Subcutaneous abdominal adipose tissue (tissue), 5 donors: Measurements from ENCODE around the gene LRFN5.
"Not testable (repeated sequence)": the region's sequence is repeated elsewhere in the genome, so short reads cannot be mapped to it uniquely, and the experiment has no call there.

Source experiments
- H3K27ac ChIP-seq: one replicate; pipeline ENCODE4 v1.7.0; 2013; ENCODE audit warnings: low read depth, mild to moderate bottlenecking, inconsistent platforms, low read length, moderate library complexity
- H3K27me3 ChIP-seq, 5 donors: one replicate each; pipeline ENCODE4 v1.7.0; 2013; ENCODE audit warnings: low read length in 5 of 5, inconsistent platforms in 1 of 5; ENCODE audit not compliant: control insufficient read depth in 5 of 5, insufficient read depth in 4 of 5
- H3K36me3 ChIP-seq, 5 donors: one replicate each; pipeline ENCODE4 v1.7.0; 2013; ENCODE audit warnings: low read length in 5 of 5; ENCODE audit not compliant: control insufficient read depth in 5 of 5, insufficient read depth in 5 of 5
- H3K4me1 ChIP-seq, 5 donors: one replicate each; pipeline ENCODE4 v1.7.0; 2013; ENCODE audit warnings: low read length in 5 of 5, mild to moderate bottlenecking in 3 of 5, moderate library complexity in 1 of 5; ENCODE audit not compliant: control insufficient read depth in 5 of 5, insufficient read depth in 5 of 5
- H3K4me3 ChIP-seq, 5 donors: one replicate each; pipeline ENCODE4 v1.7.0; 2013; ENCODE audit warnings: low read length in 5 of 5, low read depth in 1 of 5
- H3K9ac ChIP-seq, 5 donors: one replicate each; pipeline ENCODE4 v1.7.0; 2013; ENCODE audit warnings: low read length in 5 of 5, mild to moderate bottlenecking in 4 of 5, moderate library complexity in 3 of 5
- H3K9me3 ChIP-seq, 5 donors: one replicate each; pipeline ENCODE4 v1.7.0; 2013; ENCODE audit warnings: low read length in 5 of 5; ENCODE audit not compliant: control insufficient read depth in 5 of 5
- donor health status: healthy.
- donor health status: healthy.
- donor health status: healthy.
- donor health status: healthy.
- donor health status: healthy.

The LRFN5 gene

DNA sequence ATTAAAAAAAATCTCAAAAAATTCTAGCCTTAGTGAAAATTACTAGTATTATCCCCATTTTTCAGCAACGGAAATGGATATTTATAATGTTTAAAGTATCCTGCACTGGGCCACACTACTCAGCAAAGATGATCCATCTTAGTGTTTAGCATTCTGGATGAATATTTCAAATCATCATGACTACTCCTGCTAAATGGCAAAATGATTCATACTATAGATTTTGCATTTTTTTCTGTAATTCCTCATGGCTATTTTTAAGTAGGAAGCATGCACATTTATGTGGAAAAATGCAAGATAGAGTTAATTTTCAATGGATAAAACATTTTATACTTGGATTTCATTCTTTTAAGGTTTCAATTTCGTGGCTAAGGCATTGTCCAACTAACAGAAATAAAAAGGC, 59.6 kb downstream of the LRFN5 start:
- H3K36me3 ChIP-seq = no peaks in the 10 kb centered on the region
- H3K27me3 ChIP-seq = no peaks in the 10 kb centered on the region
- H3K27ac ChIP-seq = no peak overlapping the region
- H3K4me1 ChIP-seq = no peaks in the 10 kb centered on the region
- no peaks in the 10 kb centered on the region for H3K9me3 ChIP-seq
- no peak overlapping the region for H3K9ac ChIP-seq
- no peak overlapping the region for H3K4me3 ChIP-seq

DNA sequence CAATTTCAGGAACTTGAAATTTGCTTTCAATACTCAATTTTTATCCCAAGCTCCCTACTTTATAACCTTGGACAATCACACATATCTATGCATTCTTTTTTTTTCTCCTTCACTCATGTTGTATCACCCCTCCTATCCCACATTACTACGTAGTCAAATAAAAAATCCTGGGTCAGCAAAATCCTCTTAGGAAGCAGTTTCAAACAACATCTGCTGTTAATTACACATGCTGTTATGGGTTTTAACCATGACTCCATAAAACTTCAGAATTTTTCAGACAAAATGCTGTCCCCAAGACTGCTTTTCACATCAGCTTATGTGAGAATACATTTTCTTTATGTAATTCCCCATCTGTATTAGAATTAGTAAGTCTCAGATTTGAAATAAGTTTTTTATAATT, 61.7 kb downstream of the LRFN5 start:
- no peaks in the 10 kb centered on the region for H3K36me3 ChIP-seq
- H3K9me3 ChIP-seq = no peaks in the 10 kb centered on the region
- no peaks in the 10 kb centered on the region for H3K27me3 ChIP-seq

DNA sequence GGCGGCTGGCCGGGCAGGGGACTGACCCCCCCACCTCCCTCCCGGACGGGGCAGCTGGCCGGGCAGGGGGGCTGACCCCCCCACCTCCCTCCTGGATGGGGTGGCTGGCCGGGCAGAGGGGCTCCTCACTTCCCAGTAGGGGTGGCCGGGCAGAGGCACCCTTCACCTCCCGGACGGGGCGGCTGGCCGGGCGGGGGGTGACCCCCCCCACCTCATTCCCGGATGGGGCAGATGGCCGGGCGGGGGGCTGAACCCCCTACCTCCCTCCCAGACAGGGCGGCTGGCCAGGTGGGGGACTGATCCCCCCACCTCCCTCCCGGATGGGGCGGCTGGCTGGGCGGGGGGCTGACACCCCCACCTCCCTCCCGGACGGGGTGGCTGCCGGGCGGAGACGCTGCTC, 66.9 kb downstream of the LRFN5 start:
- not testable (repeated sequence) for H3K4me3 ChIP-seq, H3K9me3 ChIP-seq, H3K27me3 ChIP-seq, H3K36me3 ChIP-seq, H3K9ac ChIP-seq, H3K4me1 ChIP-seq, H3K27ac ChIP-seq

More for the DNA sequence above, 61.7 kb downstream of the LRFN5 start:
- H3K27ac ChIP-seq = no peak overlapping the region
- no peak overlapping the region for H3K4me3 ChIP-seq
- H3K9ac ChIP-seq = no peak overlapping the region
- no peaks in the 10 kb centered on the region for H3K4me1 ChIP-seq

DNA sequence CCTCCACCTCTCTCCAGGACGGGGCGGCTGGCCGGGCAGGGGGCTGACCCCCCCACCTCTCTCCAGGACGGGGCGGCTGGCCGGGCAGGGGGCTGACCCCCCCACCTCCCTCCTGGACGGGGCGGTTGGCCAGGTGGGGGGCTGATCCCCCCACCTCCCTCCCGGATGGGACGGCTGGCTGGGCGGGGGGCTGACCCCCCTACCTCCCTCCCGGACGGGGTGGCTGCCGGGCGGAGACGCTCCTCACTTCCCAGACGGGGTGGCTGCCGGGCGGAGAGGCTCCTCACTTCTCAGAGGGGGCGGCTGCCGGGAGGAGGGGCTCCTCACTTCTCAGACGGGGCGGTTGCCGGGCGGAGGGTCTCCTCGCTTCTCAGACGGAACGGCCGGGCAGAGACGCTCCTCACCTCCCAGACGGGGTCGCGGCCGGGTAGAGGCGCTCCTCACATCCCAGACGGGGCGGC, 67.9 kb downstream of the LRFN5 start:
- not testable (repeated sequence) for H3K36me3 ChIP-seq, H3K27ac ChIP-seq, H3K9ac ChIP-seq, H3K9me3 ChIP-seq, H3K27me3 ChIP-seq, H3K4me3 ChIP-seq, H3K4me1 ChIP-seq

DNA sequence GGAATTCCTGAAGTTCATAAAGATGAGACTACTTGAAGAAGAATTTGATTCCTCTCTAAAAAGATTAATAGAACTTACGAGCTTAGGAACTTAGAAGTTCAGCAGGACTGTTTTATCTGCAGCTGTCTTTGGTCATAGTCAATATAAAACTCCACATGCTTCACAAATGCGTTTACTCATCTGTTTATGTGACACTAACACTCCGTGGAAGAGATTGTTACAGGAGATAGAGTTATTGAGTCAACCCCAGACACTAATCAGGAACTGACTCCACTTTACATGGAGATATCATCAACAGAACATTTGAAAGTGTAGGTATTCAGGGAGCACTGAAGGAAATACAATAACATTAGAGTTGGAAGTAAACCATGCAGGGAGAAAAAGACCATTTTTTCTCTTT, 92.8 kb downstream of the LRFN5 start:
- Histone ChIP-seq H3K4me3 (no peak overlapping the region), H3K4me1 (no peaks in the 10 kb centered on the region), H3K9ac (no peak overlapping the region), H3K27me3 (no peaks in the 10 kb centered on the region), H3K27ac (no peak overlapping the region), H3K9me3 (peaks cover 0 to 3% (median 0%) of the 10 kb centered on the region in 5 donors), H3K36me3 (no peaks in the 10 kb centered on the region)

DNA sequence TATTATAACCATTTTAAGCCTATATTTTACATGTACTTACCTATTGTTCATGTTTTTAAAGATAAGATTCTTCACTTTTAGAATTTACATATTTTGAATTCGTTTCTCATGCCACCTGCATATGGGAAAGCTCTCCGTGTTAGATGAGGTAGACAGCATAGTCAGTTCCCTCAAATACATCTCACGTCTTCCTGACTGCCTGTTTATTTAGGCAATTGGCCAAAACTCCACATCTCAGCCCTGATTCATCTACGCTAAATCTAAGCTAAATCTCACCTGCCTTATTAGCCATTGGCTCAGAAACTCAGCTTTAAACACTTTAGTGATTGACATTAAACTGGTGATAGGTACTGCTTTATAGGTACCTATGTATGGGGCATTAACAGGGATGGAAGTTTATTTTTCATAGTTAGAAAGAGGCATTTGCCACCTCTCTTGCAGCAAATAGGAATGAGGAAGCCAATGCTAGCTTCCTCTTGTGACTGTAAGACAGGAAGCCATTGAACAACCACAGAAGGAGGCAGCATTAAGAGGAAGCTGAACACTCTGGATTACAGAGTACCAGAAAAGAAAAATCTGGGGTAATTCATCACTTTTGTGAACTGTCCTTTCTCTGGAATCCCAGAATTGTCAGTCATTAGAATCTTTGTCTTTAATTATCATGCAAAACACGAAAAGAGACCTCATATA, 111.9 kb downstream of the LRFN5 start:
- Histone ChIP-seq H3K27ac (no peak overlapping the region), H3K36me3 (no peaks in the 10 kb centered on the region), H3K9ac (no peak overlapping the region), H3K27me3 (peaks cover 0 to 3% (median 0%) of the 10 kb centered on the region in 5 donors), H3K4me3 (no peak overlapping the region), H3K9me3 (no peaks in the 10 kb centered on the region), H3K4me1 (peaks cover 0 to 3% (median 0%) of the 10 kb centered on the region in 5 donors)

DNA sequence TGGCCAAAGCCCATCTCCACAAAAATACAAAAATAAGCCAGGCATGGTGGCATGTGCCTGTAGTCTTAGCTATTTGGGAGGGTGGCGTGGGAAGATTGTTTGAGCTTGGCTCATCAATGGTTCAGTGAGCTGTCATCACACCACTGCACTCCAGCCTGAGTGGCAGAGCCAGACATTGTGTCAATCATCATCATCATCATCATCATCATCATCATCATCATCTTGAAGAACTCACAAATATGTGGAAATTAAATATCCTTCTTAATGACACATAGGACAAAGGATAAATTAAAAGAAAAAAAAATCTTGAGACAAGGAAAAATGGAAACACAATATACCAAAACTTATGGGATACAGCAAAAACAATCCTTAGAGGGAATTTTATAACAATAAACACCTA, 132.5 kb downstream of the LRFN5 start:
- Histone ChIP-seq H3K36me3 (no peaks in the 10 kb centered on the region), H3K27ac (no peak overlapping the region), H3K9ac (no peak overlapping the region), H3K9me3 (peaks cover 0 to 4% (median 0%) of the 10 kb centered on the region in 5 donors), H3K4me3 (no peak overlapping the region), H3K27me3 (no peaks in the 10 kb centered on the region), H3K4me1 (no peaks in the 10 kb centered on the region)

DNA sequence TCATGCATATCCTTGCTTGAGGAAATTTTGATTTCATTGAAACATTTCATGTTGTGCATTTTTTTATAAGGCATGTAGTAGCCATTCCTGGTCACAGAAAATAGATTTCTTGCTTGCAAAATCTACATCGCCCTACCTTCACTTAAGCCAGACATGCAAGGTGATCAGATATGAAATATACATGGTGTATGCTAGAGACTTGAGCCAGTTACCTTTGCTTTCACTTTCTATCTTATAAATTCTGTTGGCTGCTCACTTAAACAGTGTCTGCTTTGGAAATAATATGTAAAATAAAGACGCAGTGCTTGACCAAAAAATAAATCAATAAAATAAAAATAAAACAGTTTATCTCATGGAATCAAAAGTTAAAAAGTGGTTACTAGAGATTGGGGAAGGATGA, 136.5 kb downstream of the LRFN5 start:
- H3K4me3 ChIP-seq = no peak overlapping the region
- no peak overlapping the region for H3K27ac ChIP-seq
- H3K27me3 ChIP-seq = no peaks in the 10 kb centered on the region
- H3K4me1 ChIP-seq = no peaks in the 10 kb centered on the region
- H3K9me3 ChIP-seq = no peaks in the 10 kb centered on the region
- H3K9ac ChIP-seq = no peak overlapping the region
- no peaks in the 10 kb centered on the region for H3K36me3 ChIP-seq

DNA sequence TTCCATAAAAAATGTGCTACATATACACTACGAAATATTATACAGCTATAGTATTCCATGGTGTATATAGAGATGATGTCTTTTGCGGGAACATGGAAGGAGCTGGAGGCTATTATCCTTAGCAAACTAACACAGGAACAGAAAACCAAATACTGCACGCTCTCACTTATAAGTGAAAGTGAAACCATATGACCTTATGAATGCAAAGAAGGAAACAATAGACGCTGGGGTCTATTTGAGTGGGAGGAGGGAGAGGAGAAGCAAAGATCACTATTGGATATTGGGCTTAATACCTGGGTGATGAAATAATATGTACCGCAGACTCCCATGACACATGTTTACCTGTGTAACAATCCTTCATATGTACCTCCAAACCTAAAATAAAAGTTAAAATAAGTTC, 142.8 kb downstream of the LRFN5 start:
- Histone ChIP-seq H3K4me1 (no peaks in the 10 kb centered on the region), H3K4me3 (peak overlapping the region; percentile 44 to 65 (median 61)), H3K27ac (no peak overlapping the region), H3K9me3 (no peaks in the 10 kb centered on the region), H3K9ac (peak overlapping the region in 4 of 5 donors; percentile 28 to 53 (median 36)), H3K36me3 (no peaks in the 10 kb centered on the region), H3K27me3 (no peaks in the 10 kb centered on the region)

DNA sequence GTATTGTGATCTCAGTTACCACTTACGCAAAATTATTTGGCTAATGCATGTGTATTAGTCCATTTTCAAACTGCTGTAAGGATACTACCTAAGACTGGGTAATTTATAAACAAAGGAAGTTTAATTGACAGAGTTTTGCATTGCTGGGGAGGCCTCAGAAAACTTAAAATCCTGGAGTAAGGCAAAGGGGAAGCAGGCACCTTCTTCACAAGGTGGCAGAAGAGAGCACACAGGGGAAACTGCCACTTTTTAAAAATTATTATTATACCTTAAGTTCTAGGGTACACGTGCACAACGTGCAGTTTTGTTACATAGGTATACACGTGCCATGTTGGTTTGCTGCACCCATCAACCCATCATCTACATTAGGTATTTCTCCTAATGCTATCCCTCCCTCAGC, 143.9 kb downstream of the LRFN5 start:
- not testable (repeated sequence) for H3K4me3 ChIP-seq, H3K36me3 ChIP-seq, H3K27me3 ChIP-seq, H3K9me3 ChIP-seq, H3K27ac ChIP-seq, H3K4me1 ChIP-seq, H3K9ac ChIP-seq
